ENCODE data around the gene PSME4.
A peak's percentile ranks its signal among the peaks of the same experiment; 100 is the strongest.
"Not testable (repeated sequence)": the region's sequence is repeated elsewhere in the genome, so short reads cannot be mapped to it uniquely, and the experiment has no call there.

The PSME4 gene

DNA sequence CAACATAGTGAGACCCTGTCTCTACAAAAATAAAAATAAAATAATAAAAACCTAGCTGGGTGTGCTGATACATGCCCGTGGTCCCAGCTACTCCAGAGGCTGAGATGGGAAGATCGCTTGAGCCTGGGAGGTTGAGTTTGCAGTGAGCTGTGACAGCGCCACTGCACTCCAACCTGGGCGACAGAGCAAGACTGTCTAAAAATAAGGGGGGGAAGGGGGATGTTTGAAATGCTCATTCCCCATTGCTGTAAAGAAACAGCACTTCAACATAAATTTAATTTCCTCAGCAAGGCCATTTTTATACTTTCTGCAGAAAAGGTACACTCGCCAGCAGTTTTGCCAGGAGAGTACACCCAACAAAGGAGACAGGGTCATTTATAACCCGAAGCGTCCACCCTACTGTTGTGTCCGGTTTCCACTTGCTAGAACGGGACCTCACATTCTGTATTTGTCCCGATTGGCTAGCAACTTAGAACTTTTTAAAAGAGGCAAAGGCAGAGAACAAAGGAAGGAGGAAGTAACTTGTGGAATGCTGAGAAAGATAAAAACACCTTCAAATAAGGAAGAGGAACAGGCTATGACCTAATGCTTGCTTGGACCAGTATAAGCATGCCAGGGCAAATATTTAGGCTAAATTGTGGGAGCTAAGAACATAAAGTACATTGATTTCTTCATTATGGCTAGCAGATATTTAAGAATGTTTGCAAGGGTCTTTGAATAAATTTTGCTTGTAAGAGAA is 9.1 kb downstream of the PSME4 start:
- not testable (repeated sequence) for ATAC-seq, DNase-seq

DNA sequence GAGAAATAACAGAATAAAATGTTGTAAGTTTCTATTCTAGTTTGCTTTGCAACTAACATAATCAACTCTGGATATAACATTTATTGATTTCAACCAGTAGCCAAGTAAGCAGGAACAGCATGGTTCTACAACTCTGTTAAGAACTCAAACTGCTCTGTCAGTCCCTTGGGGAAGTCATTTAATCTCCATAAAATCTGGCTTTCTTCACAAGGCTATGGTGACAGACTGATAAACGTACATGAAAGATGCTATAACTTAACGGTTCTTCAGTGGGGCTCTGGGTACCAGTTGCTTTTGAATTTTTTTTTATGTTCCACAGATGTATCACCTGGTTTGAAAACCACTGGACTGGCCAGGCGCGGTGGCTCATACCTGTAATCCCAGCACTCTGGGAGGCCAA is 10.3 kb downstream of the PSME4 start:
- no peak for ATAC-seq

DNA sequence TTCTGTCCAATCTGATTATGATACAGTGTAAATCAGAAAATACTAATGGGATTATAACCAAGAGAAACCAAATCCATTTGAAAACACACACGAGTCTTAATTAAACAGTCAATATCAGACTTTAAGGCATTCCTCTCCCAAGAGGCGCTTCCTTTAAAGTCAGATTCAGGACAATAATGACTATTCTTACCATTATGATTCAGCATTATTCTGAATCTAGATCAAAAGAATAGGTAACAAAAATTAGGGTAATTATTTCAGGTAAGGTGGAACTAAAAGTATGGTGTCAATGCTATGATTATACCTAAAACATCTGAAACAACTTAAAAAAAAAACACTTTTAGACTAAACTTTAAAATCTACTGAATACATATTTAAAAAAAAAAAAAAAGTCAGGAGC is 12.3 kb downstream of the PSME4 start:
- no peak for DNase-seq
- ATAC-seq = no peak

More for the DNA sequence above, 10.3 kb downstream of the PSME4 start:
- DNase-seq = no peak

DNA sequence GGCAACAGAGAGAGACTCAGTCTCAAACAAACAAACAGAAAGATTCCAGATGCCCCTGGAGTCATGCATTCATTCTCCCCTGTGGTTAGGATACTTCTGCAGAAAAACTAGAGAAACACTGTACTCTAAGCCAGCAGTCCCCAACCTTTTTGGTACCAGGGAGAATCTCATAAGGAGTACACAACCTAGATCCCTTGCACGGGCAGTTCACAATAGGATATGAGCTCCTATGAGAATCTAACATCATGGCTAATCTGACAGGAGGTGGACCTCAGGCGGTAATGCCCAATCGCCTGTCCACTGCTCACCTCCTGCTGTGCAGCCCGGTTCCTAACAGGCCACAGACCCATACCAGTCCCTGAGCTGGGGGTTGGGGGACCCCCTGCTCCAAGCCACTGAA is 18.3 kb downstream of the PSME4 start:
- ATAC-seq (no peak), DNase-seq (no peak)

DNA sequence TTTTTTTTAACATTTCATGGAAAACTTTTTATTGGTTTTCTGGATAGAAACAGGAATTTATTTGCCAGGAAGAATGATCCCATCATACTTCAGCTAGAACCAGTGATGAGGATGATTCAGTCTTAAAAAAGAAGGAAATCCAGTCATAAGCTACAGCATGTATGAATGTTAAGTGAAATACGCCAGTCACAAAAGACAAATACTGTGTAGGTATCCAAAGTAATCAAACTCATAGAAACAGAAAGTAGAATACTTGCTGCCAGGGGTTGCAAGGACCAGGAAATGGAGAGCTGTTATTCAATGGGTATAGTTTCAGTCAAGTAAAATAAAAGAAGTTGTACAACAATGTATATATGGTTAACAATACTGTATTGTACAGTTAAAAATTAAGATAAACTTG is 21.3 kb downstream of the PSME4 start:
- no peak for DNase-seq
- ATAC-seq = no peak

DNA sequence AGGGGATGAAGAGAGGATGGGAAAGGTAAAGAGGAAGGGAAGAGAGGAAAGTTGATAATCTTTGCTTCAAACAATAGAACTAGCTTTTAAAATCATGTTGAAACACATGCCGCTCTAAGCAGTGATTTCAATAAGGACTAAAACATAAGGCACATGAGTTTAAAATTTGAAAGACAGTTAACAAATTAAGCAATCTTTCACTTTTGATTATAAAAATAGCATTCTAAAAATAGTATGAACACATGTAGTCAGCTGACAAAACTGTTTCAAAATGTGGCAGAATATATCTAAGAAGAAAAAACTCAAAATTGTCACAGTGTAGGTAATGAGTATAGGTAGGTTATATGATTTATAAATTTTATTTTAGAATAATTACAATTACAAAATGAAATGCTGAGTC is 25.3 kb downstream of the PSME4 start:
- no peak for ATAC-seq
- no peak for DNase-seq

DNA sequence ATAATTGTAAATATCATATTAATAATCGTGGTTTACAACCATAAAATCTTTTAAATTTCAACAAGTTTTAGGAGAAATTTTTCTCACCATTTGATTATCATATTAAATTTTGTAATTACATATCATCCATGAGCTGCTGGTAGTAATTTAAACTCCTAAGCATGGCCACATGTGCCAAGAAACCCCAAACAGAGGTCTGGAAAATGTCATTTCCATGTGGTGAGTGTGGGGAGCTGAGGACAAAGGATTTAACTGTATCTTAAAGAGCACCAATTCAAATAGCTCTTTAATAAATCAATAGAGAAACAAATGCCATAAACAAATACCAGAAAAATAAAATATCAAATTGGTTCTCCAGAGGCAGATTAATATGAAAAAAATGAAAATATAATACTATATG is 26.3 kb downstream of the PSME4 start:
- DNase-seq (no peak), ATAC-seq (no peak)

DNA sequence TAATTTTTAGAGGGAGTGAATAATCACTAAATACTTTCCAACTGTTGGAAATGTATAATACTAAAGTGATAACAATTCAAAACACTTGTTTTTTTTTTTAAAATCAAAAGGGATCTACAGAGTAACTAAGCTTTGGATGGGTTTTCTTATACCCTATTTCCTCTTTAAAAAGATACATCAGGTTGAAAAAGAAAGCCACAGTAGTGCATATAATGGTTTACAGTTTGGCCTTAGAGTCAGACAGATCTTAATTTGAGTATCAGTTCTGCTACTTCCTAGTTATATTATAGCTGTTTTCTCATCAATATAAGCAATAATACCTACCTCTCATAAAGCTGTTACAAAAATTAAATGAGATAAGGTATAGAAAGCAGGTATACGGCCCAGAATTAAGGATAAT is 28.5 kb downstream of the PSME4 start:
- DNase-seq = no peak
- no peak for ATAC-seq

DNA sequence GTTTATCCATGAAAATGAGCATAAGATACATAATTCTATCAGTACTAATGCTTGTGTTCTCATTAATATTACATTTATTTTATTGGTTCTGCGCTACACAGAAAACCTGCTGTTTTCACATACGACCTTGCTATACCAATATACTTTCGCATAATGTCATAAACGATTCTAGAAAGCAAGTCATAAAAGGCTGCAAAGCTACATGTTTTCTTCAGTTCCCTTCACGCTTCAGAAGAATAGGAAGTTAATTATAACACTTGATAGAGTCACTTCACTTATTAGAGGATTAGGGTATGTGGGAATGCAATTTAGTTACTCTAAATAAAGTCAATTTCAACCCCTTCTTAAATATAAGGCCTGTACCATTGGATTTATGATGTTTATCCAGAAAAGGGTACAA is 29.0 kb downstream of the PSME4 start:
- ATAC-seq (no peak), DNase-seq (no peak)

DNA sequence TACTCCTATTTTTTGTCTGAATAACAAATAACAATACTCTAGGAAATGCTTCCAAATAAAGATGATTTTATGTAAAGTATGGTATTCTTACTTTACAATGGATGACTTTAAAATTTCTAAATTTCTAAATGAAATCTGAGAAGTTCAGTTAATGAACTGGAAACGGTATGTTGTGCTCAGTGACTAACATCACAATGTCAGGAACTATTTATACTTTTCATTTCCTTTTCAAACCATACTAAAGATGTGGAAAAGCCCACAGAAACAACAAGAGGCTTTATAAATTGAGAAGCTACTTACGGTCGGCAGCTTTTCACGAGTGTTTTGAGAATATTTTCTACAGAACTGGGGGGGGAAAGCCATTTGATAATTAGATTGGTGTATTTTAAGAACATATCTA is 31.1 kb downstream of the PSME4 start:
- ATAC-seq (no peak), DNase-seq (no peak)

DNA sequence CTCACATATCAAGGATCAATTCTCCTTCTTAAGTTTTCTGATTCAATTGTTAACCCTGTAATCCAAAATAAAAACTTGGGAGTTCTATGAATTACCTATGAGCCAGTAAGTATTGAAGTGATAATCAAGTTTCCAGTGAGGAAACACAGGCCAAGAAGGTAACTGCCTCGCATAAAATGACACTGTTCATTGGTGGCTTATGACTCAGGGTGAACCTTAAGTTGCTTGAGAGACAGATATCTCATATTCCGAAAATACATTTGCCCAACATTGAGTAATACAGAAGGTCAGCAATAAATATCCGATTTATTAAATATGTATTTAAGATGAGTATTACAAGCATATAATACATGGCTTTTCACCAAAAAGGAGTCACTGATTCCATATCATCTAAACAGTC is 31.9 kb downstream of the PSME4 start:
- ATAC-seq (no peak), DNase-seq (no peak)

DNA sequence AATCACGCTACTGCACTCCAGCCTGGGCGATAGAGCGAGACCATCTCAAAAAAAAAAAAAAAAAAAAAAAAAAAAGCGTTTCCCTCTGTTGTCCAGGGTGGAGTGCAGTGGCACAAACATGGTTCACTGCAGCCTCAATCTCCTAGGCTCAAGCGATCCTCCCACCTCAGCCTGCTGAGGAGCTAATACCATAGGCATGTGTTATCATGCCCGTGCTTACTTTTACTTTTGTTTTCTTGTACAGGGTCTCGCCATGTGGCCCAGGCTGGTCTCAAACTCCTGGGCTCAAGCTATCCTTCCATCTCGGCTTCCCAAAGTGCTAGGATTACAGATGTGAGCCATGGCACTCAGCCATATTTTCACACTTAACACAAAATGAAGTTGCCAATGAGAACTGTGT is 37.5 kb downstream of the PSME4 start:
- ATAC-seq (no peak), DNase-seq (no peak)

DNA sequence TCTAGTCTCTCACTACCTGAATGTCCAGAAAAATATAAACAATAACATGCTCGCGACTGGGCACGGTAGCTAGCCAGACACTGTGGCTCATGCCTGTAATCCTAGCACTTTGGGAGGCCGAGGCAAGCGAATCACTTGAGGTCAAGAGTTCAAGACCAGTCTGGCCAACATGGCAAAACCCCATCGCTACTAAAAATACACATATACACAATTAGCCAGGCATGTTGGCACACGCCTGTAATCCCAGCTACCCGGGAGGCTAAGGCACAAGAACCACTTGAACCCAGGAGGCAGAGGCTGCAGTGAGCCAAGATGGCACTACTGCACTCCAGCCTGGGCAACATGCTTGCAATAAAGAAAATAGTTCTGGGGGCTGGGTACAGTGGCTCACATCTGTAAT is 44.5 kb downstream of the PSME4 start:
- ATAC-seq = not testable (repeated sequence)

DNA sequence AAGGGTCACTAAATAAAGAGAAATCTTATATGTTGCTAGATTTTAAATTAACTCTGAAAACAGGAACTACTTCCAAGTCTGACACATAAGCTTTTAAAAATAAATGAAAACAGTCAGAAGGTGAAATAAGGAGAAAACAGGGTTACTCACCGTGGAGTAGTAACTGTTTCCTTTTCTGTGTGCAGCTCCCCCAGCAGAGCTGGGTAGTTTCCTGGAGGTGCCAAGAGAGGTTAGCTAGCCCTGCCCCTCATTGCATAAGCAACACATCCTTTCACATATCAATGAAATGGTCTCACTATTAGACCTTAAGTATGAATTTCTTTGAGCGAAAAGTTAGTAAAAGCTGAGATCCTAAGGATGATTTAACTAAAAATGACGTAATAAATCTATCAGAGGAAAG is 57.1 kb downstream of the PSME4 start:
- ATAC-seq = peak; percentile 99
- peak; percentile 38 for DNase-seq

More for the DNA sequence above, 44.5 kb downstream of the PSME4 start:
- not testable (repeated sequence) for DNase-seq

DNA sequence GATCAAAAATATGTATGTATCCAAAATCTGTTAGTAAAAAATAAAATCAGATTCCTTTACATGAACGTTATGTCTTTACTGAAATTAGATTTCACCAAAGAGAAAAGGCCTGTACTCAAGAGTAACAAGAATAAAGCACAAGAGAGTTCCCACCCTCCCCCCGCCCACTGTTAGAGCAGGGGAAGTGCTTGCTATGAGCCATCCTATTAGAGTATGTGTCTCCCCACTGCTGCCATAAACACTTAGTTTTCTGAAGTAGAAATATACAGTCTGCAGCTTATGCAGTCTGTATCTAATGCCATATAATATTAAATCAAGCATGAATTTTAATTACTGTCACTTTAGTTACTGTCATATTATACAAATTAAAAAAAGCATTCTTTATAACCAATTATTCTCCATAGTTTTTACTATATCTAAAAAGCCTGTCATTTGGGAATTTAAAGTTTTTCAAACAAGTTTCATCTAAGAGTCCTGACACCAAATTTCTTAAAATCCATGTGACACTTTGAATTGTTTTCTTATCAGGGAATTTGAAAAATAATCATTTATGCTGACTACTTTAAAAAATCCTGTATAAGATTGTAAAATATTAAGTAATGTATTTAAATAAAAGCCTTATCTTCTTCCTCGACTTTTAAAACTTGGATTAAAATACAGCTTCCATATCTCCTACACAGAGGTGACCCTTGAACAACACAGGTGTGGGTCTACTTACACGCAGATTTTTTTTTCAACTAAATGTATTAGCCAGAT is 59.2 kb downstream of the PSME4 start:
- ATAC-seq (no peak), DNase-seq (no peak)

DNA sequence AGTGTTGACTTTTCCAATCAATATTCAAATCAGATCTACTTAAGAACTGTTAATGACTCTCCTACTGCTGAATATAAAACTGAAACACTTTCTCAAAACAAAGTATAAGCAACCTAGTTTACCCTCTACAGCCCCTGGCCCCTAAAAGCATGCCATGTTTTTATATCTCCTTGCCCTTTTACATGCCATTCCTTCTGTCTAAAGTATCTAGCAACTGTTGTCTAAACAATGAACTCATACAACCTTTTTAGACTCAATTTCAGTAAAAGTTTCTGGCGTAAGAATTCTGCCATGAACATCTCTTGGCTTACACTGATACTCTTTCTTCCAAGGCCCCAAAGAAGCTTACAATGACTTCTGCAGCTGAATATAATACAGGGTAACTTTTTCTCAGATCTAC is 63.2 kb downstream of the PSME4 start:
- ATAC-seq (no peak), DNase-seq (no peak)

DNA sequence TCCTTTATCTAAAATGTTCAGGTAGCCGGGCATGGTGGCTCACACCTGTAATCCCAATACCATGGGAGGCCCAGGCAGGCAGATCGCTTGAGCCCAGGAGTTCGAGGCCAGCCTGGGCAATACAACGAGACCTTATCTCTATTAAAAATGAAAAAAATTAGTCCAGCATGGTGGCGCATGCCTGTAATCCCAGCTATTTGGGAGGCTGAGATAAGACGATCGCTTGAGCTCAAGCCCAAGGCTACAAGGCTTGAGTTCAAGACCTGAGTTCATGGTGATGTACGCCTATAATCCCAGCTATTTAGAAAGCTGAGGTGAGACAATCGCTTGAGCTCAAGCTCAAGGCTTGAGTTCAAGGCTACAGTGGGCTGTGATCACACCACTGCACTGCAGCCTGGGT is 65.4 kb downstream of the PSME4 start:
- DNase-seq = no peak
- ATAC-seq = no peak

DNA sequence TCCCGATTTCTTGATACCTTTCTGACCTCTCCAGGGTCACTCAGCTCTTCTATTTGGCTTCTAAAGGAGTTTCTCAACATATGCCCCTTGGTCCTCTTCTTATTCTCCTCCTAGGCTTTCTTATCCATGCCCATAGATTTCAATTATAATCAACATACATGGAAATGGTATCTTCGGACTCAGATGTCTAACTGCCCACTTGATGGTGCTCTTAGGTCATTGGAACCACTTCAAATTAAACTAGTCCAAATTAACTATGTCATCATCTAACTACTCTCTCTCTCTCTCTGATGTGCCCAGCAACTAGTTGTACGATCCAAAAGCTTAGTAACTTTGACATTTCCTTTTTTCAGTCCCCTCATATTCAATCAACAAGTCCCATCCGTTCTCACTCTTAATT is 67.8 kb downstream of the PSME4 start:
- DNase-seq (no peak), ATAC-seq (no peak)

DNA sequence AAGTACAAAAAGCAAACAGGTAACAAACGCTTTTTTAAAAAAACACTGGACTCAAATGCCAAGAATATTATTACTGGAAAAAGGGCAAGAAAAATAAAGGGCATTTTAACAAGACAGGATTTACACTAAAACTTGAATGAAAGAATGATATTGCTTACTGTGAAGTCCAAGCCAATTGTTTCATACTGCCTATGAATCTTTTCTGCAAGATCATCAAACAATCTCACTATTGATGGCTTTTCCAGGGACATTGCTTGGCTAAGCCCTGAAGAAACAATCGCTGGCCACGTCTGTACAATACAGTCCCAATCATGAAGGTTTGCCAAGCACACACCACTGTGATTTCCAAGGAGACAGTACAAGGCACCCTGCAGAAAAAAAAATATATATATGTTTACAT is 69.6 kb downstream of the PSME4 start:
- ATAC-seq (no peak), DNase-seq (no peak)

DNA sequence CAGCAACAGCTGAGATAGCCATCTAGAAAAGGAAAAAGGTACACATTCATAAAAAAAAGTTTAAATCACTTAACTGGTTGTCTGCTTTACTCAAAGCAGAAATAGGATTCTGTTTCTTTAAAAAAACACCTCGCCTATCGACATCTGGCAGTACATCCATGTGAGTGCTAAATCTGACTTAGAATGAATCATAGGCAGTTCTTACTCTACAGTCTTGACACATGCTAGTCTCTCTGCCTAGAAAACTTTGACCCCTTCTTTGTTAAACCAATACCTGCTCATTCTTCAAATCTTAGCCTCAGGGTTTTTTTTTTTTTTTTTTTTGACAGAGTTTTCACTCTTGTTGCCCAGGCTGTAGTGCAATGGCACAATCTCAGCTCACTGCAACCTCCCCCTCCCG is 73.9 kb downstream of the PSME4 start:
- no peak for DNase-seq
- no peak for ATAC-seq

DNA sequence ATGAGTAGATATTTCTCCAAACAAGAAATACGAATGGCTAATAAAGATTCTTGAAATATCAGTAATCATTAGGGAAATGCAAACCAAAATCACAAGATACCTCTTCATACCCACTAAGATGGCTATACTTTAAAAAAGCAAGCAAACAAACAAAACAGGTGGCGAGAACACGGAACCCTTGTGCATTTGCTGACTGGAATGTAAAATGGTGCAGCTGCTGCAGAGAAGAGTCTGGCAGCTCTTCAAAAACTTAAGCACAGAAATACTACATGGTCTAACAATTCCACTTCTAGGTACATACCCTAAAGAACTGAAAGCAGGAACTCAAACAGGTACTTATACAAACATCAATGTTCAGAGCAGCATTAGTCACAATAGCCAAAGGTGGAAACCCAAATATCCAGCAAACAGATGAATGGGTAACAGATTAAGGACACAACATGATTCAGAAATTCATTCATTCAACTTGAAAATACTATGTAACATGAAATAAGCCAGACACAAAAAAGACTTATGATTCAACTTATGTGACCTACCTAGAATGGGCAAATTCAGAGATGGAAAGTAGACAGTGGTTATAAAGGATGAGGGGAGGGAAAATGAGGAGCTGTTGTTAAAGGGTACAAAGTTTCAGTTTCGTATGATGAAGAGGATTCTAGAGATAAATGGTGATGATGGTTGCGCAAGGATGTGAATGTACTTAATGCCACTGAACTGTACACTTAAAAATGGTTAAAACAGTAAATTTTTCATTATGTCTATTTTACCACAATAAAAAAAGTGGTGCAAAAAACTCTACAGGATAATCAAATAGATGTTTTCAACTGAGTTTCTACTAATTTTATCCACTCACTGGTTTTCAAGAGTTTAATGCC is 84.2 kb downstream of the PSME4 start:
- DNase-seq (no peak), ATAC-seq (peak; percentile 84)

DNA sequence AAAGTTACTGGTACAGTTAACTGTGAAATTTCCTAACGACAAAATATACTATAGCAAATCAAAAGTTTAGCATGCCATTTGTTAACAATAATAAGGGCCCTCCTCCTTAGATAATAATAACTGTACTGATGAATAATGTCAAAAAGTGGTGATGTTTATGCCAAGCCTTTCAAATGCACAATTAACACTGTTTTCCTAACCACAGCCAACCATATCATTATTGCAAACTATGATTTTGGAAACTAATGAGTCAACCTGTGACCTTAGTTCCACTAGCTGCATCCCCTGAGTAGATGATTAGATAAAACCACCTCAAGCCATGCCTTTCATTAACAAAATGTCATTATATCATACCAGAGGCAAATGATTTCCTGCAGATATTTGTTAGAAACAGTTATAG is 85.9 kb downstream of the PSME4 start:
- ATAC-seq (peak; percentile 62), DNase-seq (no peak)

DNA sequence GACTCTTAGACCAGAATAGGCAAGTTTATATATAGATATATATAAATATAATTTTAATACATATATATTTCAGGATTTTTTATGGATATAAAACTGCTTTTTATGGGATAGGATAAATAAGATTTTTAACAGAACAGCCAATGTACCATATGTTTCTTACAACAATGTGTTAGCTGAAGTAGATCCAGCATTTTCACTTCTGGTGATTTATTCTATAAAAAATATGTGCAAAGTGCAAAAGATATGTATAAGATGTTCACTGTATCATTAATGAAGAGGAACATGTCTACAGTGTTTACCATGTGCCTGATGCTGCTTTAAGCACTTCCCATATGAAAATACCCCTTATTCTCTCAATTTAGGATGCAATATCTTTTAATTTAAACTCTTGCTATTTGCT is 88.8 kb downstream of the PSME4 start:
- ATAC-seq (no peak), DNase-seq (no peak)
